Mesendoderm (in vitro differentiated cells): Measurements from ENCODE around the gene RHOT1.
"Not testable (repeated sequence)": the region's sequence is repeated elsewhere in the genome, so short reads cannot be mapped to it uniquely, and the experiment has no call there.

Experiments
- DNase-seq: peaks from one replicate; pipeline ENCODE4 v3.0.0; 2013
- H2AK5ac ChIP-seq: 2 replicates; pipeline ENCODE4 v1.6.1; 2013; ENCODE audit warnings: low read length, inconsistent platforms
- H2BK120ac ChIP-seq: 2 replicates; pipeline ENCODE4 v1.6.1; 2013; ENCODE audit warnings: low read depth, mild to moderate bottlenecking, low read length, moderate library complexity, mixed read lengths
- H2BK15ac ChIP-seq: replicated peaks from 2 replicates; pipeline ENCODE4 v1.6.1; 2013; ENCODE audit warnings: low read depth, mild to moderate bottlenecking, moderate library complexity
- H2BK5ac ChIP-seq: 2 replicates; pipeline ENCODE4 v1.6.1; 2013; ENCODE audit warnings: low read length, inconsistent platforms
- H3K18ac ChIP-seq: 2 replicates; pipeline ENCODE4 v1.6.1; 2013; ENCODE audit warnings: mild to moderate bottlenecking, low read length, mixed read lengths
- H3K23ac ChIP-seq: one replicate; pipeline ENCODE4 v1.6.1; 2013; ENCODE audit warnings: low read length
- H3K27ac ChIP-seq: 2 replicates; pipeline ENCODE4 v1.5.1; 2013; ENCODE audit warnings: low read depth, mild to moderate bottlenecking, inconsistent platforms, low read length, moderate library complexity
- H3K27me3 ChIP-seq: 2 replicates; pipeline ENCODE4 v1.6.1; 2013; ENCODE audit warnings: low read length, control low read depth, mild to moderate bottlenecking, inconsistent platforms; ENCODE audit not compliant: insufficient read depth, poor library complexity
- H3K36me3 ChIP-seq: 2 replicates; pipeline ENCODE4 v1.6.1; 2013; ENCODE audit warnings: low read length, inconsistent platforms; ENCODE audit not compliant: control insufficient read depth, insufficient read depth
- H3K4ac ChIP-seq: one replicate; pipeline ENCODE4 v1.6.1; 2013; ENCODE audit warnings: low read depth, mild to moderate bottlenecking, low read length, moderate library complexity
- H3K4me1 ChIP-seq: 2 replicates; pipeline ENCODE4 v1.6.1; 2013; ENCODE audit warnings: low read depth, low read length, inconsistent platforms; ENCODE audit not compliant: control insufficient read depth
- H3K4me2 ChIP-seq: 2 replicates; pipeline ENCODE4 v1.6.1; 2013; ENCODE audit warnings: low read length
- H3K4me3 ChIP-seq: 2 replicates; pipeline ENCODE4 v1.5.1; 2013; ENCODE audit warnings: mild to moderate bottlenecking, low read length
- H3K56ac ChIP-seq: one replicate; pipeline ENCODE4 v1.6.1; 2013; ENCODE audit warnings: low read length
- H3K79me1 ChIP-seq: 2 replicates; pipeline ENCODE4 v1.6.1; 2013; ENCODE audit warnings: low read length, inconsistent platforms
- H3K79me2 ChIP-seq: 2 replicates; pipeline ENCODE4 v1.6.1; 2013; ENCODE audit warnings: mild to moderate bottlenecking, low read length; ENCODE audit not compliant: control insufficient read depth, insufficient read depth
- H3K9ac ChIP-seq: 2 replicates; pipeline ENCODE4 v1.6.1; 2013; ENCODE audit warnings: low read length, inconsistent platforms
- H4K5ac ChIP-seq: one replicate; pipeline ENCODE4 v1.6.1; 2013; ENCODE audit warnings: low read length
- H4K8ac ChIP-seq: one replicate; pipeline ENCODE4 v1.6.1; 2013; ENCODE audit warnings: low read depth, mild to moderate bottlenecking, control low read depth, low read length, moderate library complexity
- WGBS: extraction: QIAGEN DNeasy Blood & Tissue Kit; methylation state at CpG from one replicate; pipeline ENCODE4 v1.1.7; 2013; ENCODE audit warnings: low lambda C conversion rate, missing lambda C conversion rate; ENCODE audit not compliant: insufficient coverage; ENCODE audit errors: extremely low coverage; 5-methylcytosine and 5-hydroxymethylcytosine counted together

RHOT1 gene

DNA sequence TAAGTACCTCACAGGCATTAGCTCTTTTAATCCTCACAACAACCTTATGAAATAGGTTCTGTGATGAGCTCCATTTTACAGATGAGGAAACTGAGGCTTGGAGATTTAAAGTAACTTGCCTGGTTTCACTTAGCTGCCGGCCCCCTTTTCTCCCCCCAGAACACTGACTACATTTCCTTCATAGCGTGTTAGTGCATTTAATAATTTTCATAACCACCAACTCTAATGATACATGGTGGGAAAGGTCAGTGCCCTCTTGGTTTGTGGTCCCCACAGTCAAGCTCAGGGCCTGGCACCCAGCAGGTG is 16.5 kb upstream of the RHOT1 start:
- H2BK120ac ChIP-seq: no peak overlapping the region
- H4K8ac ChIP-seq: no peak overlapping the region
- no peak overlapping the region for H3K23ac ChIP-seq
- WGBS: no CpG with 5 or more reads among the region's 2 CpGs
- H3K27me3 ChIP-seq: no peaks in the 10 kb centered on the region
- no peak overlapping the region for H2BK5ac ChIP-seq
- no peaks in the 10 kb centered on the region for H3K79me1 ChIP-seq
- H4K5ac ChIP-seq: no peak overlapping the region
- H2BK15ac ChIP-seq: no peak overlapping the region
- H3K27ac ChIP-seq: no peak overlapping the region
- H3K79me2 ChIP-seq: no peaks in the 10 kb centered on the region
- no peak overlapping the region for H3K4me3 ChIP-seq
- no peaks in the 10 kb centered on the region for H3K36me3 ChIP-seq
- H3K4ac ChIP-seq: no peak overlapping the region
- no peak for DNase-seq
- no peak overlapping the region for H3K4me2 ChIP-seq
- H3K9ac ChIP-seq: no peak overlapping the region
- no peak overlapping the region for H3K56ac ChIP-seq
- H2AK5ac ChIP-seq: no peak overlapping the region
- H3K4me1 ChIP-seq: no peaks in the 10 kb centered on the region
- no peak overlapping the region for H3K18ac ChIP-seq

DNA sequence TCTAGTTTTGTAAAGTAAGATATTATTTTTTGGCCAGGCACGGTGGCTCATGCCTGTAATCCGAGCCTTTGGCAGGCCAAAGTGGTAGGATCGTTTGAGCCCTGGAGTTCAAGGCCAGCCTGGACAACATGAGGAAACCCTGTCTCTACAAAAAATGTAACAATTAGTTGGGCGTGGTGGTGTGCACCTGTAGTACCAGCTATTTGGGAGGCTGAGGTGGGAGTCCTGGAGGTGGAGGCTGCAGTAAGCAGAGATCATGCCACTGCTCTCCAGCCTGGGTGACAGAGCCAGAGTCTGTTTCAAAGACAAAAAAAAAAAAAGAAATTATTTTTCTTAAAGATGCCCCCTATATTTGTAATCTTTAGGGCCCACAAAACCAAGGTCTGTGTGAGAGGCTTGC is 16.0 kb upstream of the RHOT1 start:
- Histone ChIP-seq H2BK15ac (no peak overlapping the region), H3K79me1 (no peaks in the 10 kb centered on the region), H3K36me3 (no peaks in the 10 kb centered on the region), H4K8ac (no peak overlapping the region), H2BK5ac (no peak overlapping the region), H3K79me2 (no peaks in the 10 kb centered on the region), H3K4me1 (no peaks in the 10 kb centered on the region), H3K4me2 (no peak overlapping the region), H3K4me3 (no peak overlapping the region), H3K27me3 (no peaks in the 10 kb centered on the region), H4K5ac (no peak overlapping the region), H3K27ac (no peak overlapping the region), H3K4ac (no peak overlapping the region), H3K23ac (no peak overlapping the region), H3K9ac (no peak overlapping the region), H2AK5ac (no peak overlapping the region), H3K18ac (no peak overlapping the region), H2BK120ac (no peak overlapping the region), H3K56ac (no peak overlapping the region)
- no CpG with 5 or more reads among the region's 4 CpGs for WGBS
- DNase-seq: no peak

DNA sequence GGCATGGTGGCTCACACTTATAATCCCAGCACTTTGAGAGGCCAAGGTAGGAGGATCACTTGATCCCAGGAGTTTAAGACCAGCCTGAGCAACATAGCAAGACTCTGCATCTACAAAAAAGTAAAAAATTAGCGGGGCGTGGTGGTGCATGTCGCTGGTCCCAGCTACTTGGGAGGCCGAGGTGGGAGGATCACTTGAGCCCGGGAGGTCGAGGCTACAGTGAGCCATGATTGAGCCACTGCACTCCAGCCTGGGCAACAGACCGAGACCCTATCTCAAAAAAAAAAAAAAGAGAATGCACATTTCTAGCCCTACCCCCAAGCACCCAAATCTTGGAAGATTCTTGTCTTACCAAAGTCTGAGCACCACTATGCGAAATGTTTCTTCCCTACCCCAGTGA is 15.6 kb upstream of the RHOT1 start:
- no peak for DNase-seq
- Histone ChIP-seq H3K27ac (no peak overlapping the region), H3K4me2 (no peak overlapping the region), H3K56ac (no peak overlapping the region), H3K36me3 (no peaks in the 10 kb centered on the region), H3K4me3 (no peak overlapping the region), H3K18ac (no peak overlapping the region), H3K23ac (no peak overlapping the region), H4K5ac (no peak overlapping the region), H2BK5ac (no peak overlapping the region), H2AK5ac (no peak overlapping the region), H3K4ac (no peak overlapping the region), H3K27me3 (no peaks in the 10 kb centered on the region), H3K79me2 (no peaks in the 10 kb centered on the region), H4K8ac (no peak overlapping the region), H3K4me1 (no peaks in the 10 kb centered on the region), H3K9ac (no peak overlapping the region), H2BK120ac (no peak overlapping the region), H3K79me1 (no peaks in the 10 kb centered on the region), H2BK15ac (no peak overlapping the region)
- WGBS: no CpG with 5 or more reads among the region's 8 CpGs

DNA sequence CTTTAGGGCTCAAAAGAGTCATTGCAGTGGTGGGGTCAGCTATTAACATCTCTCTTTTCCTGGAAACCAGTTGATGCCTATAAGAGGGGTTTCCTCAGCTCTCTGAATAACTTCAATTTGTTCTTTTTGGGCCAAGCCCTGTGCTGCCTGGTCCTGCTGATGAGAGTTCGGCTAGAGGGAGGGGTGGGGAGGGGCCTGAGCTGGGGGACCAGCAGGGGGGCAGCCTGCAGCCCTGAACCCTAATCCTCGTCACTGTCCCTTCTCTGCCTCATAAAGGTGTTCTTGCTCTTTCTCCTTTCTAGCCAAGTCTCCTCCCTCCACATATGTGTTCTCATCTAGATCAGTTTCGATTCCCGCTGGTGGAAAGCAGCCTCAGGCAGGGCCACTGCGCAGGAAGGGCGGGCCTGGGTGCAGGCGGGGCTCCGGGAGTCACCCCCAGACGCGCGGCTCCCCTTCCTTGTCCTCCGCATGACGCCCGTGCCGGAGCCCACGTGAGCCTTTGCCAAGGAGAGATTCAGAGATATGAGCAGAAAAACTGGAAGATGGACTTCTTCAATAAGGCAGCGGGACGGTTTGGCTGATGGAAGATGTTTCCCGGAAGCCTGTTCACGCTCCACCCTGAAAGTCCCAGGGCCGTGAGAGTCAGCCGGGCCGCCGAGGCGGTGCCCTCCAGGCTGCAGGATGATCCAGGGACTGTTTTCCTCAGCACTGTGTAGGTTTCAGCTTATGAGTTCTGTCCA is 15.0 kb upstream of the RHOT1 start:
- H4K5ac ChIP-seq: no peak overlapping the region
- peak overlapping the region; percentile 86 for H3K4me3 ChIP-seq
- H2BK5ac ChIP-seq: no peak overlapping the region
- H3K18ac ChIP-seq: no peak overlapping the region
- no peak overlapping the region for H2BK15ac ChIP-seq
- H3K36me3 ChIP-seq: no peaks in the 10 kb centered on the region
- no peak overlapping the region for H3K4ac ChIP-seq
- H3K4me1 ChIP-seq: no peaks in the 10 kb centered on the region
- no peaks in the 10 kb centered on the region for H3K27me3 ChIP-seq
- H3K27ac ChIP-seq: no peak overlapping the region
- H4K8ac ChIP-seq: no peak overlapping the region
- H2BK120ac ChIP-seq: no peak overlapping the region
- peak overlapping the region; percentile 78 for H3K4me2 ChIP-seq
- H3K23ac ChIP-seq: no peak overlapping the region
- DNase-seq: peak; percentile 52
- H2AK5ac ChIP-seq: no peak overlapping the region
- H3K79me1 ChIP-seq: no peaks in the 10 kb centered on the region
- no peaks in the 10 kb centered on the region for H3K79me2 ChIP-seq
- WGBS: no CpG with 5 or more reads among the region's 25 CpGs
- H3K56ac ChIP-seq: peak overlapping the region; percentile 93
- H3K9ac ChIP-seq: peak overlapping the region; percentile 75

DNA sequence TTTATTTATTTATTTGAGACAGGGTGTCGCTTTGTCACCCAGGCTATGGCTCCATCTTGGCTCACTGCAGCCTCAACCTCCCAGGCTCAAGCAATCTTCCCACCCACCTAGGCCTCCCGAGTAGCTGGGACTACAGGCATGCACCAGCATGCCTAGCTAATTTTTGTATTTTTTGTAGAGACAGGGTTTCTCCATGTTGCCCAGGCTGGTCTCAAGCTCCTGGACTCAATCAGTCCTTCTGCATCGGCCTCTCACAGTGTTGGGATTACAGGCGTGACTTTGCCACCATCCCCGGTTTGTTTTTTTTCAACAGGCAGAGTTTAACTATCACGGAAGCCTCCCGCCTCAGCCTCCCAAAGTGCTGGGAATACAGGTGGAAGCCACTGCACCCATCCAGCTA is 13.8 kb upstream of the RHOT1 start:
- not testable (repeated sequence) for H2BK15ac ChIP-seq, H3K4ac ChIP-seq, DNase-seq, H3K27me3 ChIP-seq, H3K27ac ChIP-seq, H3K9ac ChIP-seq, H3K36me3 ChIP-seq, H3K4me1 ChIP-seq, H3K18ac ChIP-seq, H3K79me2 ChIP-seq, H3K56ac ChIP-seq, H3K23ac ChIP-seq, H3K4me3 ChIP-seq, H2BK120ac ChIP-seq, H3K4me2 ChIP-seq, H4K8ac ChIP-seq, H4K5ac ChIP-seq, H2BK5ac ChIP-seq, H3K79me1 ChIP-seq, H2AK5ac ChIP-seq
- no CpG with 5 or more reads among the region's 7 CpGs for WGBS

DNA sequence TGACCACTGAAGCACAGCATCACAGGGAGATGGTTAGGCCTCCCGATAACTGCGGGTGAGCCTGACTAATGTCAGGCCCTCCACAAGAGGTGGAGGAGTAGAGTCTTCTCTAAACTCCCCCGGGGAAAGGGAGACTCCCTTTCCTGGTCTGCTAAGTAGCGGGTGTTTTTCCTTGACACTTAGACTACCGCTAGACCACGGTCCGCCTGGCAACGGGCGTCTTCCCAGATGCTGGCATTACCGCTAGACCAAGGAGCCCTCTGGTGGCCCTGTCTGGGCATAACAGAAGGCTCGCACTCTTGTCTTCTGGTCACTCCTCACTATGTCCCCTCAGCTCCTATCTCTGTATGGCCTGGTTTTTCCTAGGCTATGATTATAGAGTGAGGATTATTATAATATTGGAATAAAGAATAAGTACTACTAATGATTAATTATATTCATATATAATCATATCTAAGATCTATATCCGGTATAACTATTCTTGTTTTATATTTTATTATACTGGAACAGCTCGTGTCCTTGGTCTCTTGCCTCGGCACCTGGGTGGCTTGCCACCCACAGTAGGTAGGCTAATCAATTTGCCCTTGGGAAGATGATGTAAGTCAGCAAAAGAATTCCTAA is 6.7 kb upstream of the RHOT1 start:
- H2AK5ac ChIP-seq, H3K56ac ChIP-seq, H3K36me3 ChIP-seq, H3K23ac ChIP-seq, H3K4me3 ChIP-seq, H4K8ac ChIP-seq, H2BK120ac ChIP-seq, H3K9ac ChIP-seq, H3K18ac ChIP-seq, H2BK15ac ChIP-seq, H3K27me3 ChIP-seq, H3K4me1 ChIP-seq, H2BK5ac ChIP-seq, H4K5ac ChIP-seq, H3K79me2 ChIP-seq, H3K79me1 ChIP-seq, H3K4me2 ChIP-seq, H3K4ac ChIP-seq, H3K27ac ChIP-seq: not testable (repeated sequence)
- DNase-seq: peak; percentile 44
- WGBS: no CpG with 5 or more reads among the region's 14 CpGs
